Measurements from ENCODE around the gene PCNX2.

DNA sequence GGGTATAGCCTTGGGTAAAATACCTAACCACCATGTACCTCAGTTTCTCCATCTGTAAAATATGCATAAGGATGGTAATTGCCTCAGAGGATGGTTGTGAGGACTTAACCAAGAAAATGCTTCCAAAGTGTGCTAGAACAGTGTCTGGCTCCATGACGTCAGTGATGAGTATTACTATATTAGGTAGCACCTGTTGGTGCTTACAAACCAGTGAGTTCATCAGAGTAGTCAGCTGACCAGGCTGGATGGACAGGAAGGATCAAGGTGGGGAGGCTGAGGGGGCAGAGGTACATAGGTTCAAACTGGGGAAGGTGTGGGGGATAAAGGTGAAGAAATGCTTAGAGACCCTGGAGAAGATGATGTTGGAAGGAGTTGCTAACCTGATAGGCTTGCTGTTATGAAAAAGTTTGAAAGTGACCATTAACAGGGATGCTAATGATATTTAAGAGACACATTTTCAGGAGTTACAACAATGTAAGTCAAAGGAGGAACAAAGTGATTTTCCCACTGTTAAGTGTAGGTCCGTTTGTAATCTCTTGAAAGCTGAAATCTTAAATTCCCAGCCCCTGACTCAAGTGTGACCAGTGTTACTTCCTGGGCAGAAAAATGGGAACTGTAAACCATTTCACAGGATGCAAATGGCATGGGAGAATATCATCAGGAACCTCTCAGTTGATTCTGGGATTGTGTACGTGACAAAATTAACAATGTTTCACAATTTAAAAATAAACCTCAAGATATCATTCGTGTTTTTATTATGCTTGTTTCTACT lies 340.7 kb downstream of the PCNX2 start:
- TF ChIP-seq, protein P1, sequence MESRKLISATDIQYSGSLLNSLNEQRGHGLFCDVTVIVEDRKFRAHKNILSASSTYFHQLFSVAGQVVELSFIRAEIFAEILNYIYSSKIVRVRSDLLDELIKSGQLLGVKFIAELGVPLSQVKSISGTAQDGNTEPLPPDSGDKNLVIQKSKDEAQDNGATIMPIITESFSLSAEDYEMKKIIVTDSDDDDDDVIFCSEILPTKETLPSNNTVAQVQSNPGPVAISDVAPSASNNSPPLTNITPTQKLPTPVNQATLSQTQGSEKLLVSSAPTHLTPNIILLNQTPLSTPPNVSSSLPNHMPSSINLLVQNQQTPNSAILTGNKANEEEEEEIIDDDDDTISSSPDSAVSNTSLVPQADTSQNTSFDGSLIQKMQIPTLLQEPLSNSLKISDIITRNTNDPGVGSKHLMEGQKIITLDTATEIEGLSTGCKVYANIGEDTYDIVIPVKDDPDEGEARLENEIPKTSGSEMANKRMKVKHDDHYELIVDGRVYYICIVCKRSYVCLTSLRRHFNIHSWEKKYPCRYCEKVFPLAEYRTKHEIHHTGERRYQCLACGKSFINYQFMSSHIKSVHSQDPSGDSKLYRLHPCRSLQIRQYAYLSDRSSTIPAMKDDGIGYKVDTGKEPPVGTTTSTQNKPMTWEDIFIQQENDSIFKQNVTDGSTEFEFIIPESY (IDR thresholded peaks at IDR 0.05; ENCODE audit: extremely low read depth, insufficient replicate concordance, low read length) = no peak
- TF ChIP-seq ZFX (IDR thresholded peaks at IDR 0.05) = no peak
- TF ChIP-seq YY1 (IDR thresholded peaks at IDR 0.05; ENCODE audit: extremely low read depth, insufficient replicate concordance, low read depth, low read length) = no peak
- TF ChIP-seq EZH2phosphoT487 (IDR thresholded peaks at IDR 0.05; ENCODE audit: borderline replicate concordance) = no peak

All from HCT116 (cell line).